GM12878 (cell line): ENCODE measurements around the gene TP53I11. TPM values are rescaled to one million over a fixed set of nuclear protein-coding genes. Genes with fewer than 3 reads are reported as not detected.

Experiments used
- ATAC-seq: fragments of 200-7000 bp; cut with Tn5 transposase; 3 replicates; pipeline ENCODE4 v1.9.1; 2020; ENCODE audit warnings: mild to moderate bottlenecking, moderate library complexity
- BruUV-seq: library from RNA; stranded (reverse); fragments of 400-500 nt; replicated peaks from 2 replicates; lab custom pipeline; 2021; lab: Mats Ljungman, UMichigan
- CTCF ChIA-PET: fragments of 300-600 bp; sonication (Branson Sonifier 250); formaldehyde crosslinking; extraction: SDS; loops from one replicate; lab custom pipeline; 2021; ENCODE audit warnings: inconsistent platforms; lab: Yijun Ruan, JAX
- POLR2A ChIA-PET: fragments of 350-600 bp; formaldehyde crosslinking; extraction: SDS; loops from one replicate; lab custom pipeline; 2021; ENCODE audit warnings: inconsistent platforms; lab: Charles Lee
- RAD21 ChIA-PET: fragments of 300-600 bp; sonication (Branson Sonifier 250); formaldehyde crosslinking; loops from one replicate; lab custom pipeline; 2023; ENCODE audit warnings: antibody characterized with exemption; ENCODE audit not compliant: unreplicated experiment; lab: Charles Lee
- SMC1A ChIA-PET: fragments of 300-600 bp; sonication (Branson Sonifier 250); formaldehyde crosslinking; loops from one replicate; lab custom pipeline; 2023; ENCODE audit not compliant: unreplicated experiment, uncharacterized antibody; lab: Charles Lee
- DNase-seq: peaks from one replicate; pipeline ENCODE4 v3.0.0-alpha.2; 2011; ENCODE audit warnings: low read depth, low spot score
- FAIRE-seq: peaks from 3 replicates; lab custom pipeline; 2011; peaks lifted over from hg19 to GRCh38; lab: Jason Lieb, UNC
- H2AFZ ChIP-seq: 2 replicates; pipeline ENCODE4 v1.6.0; 2011; ENCODE audit warnings: low read depth, low read length, control low read depth; ENCODE audit not compliant: control insufficient read depth
- H3K27ac ChIP-seq: 2 replicates; pipeline ENCODE4 v1.5.1; 2011; ENCODE audit warnings: control low read depth; ENCODE audit not compliant: control insufficient read depth, insufficient read depth
- H3K27me3 ChIP-seq, 2 experiments: replicated peaks in 1 of 2; 2 replicates each; pipeline versions ENCODE4 v1.6.0 to v1.6.1; 2011; ENCODE audit warnings: low read length in 1 of 2; ENCODE audit not compliant: control insufficient read depth in 2 of 2, insufficient read depth in 2 of 2
- H3K36me3 ChIP-seq, 2 experiments: 2 replicates each; pipeline ENCODE4 v1.5.1; 2011; ENCODE audit warnings: low read length in 1 of 2; ENCODE audit not compliant: control insufficient read depth in 2 of 2, insufficient read depth in 2 of 2
- H3K4me1 ChIP-seq: 2 replicates; pipeline ENCODE4 v1.6.1; 2011; ENCODE audit warnings: mild to moderate bottlenecking, low read length, moderate library complexity, mixed read lengths; ENCODE audit not compliant: control insufficient read depth, insufficient read depth
- H3K4me2 ChIP-seq: 2 replicates; pipeline ENCODE4 v1.6.0; 2011; ENCODE audit warnings: control low read depth; ENCODE audit not compliant: control insufficient read depth, insufficient read depth
- H3K4me3 ChIP-seq: fragments of 200-600 bp; sonication (generic); 2 replicates; pipeline ENCODE4 v1.5.1; 2016
- H3K79me2 ChIP-seq: 2 replicates; pipeline ENCODE4 v1.6.0; 2011; ENCODE audit warnings: low read length; ENCODE audit not compliant: control insufficient read depth, insufficient read depth
- H3K9ac ChIP-seq: 2 replicates; pipeline ENCODE4 v1.8.0; 2011; ENCODE audit warnings: low read length, control low read depth, mixed read lengths; ENCODE audit not compliant: control insufficient read depth, insufficient read depth
- H3K9me3 ChIP-seq: replicated peaks from 3 replicates; pipeline ENCODE4 v1.5.1; 2011; ENCODE audit warnings: mild to moderate bottlenecking, low read length; ENCODE audit not compliant: control insufficient read depth, insufficient read depth
- H4K20me1 ChIP-seq: 2 replicates; pipeline ENCODE4 v1.6.0; 2011; ENCODE audit not compliant: control insufficient read depth, insufficient read depth
- BMI1 ChIP-seq: fragments of 450-650 bp; IDR thresholded peaks from 2 replicates; pipeline ENCODE4 v1.6.1; 2016; ENCODE audit warnings: mild to moderate bottlenecking, moderate library complexity, borderline replicate concordance
- CHD4 ChIP-seq: fragments of 200-600 bp; sonication (generic); IDR thresholded peaks from 2 replicates; pipeline ENCODE4 v1.6.1; 2016; ENCODE audit warnings: mild to moderate bottlenecking
- HDAC2 ChIP-seq: fragments of 200-600 bp; sonication (generic); IDR thresholded peaks from 2 replicates; pipeline ENCODE4 v1.6.1; 2017
- IRF4 ChIP-seq: IDR thresholded peaks from 2 replicates; pipeline ENCODE4 v1.6.1; 2011; ENCODE audit warnings: low read depth, low read length
- JUND ChIP-seq: IDR thresholded peaks from 2 replicates; pipeline ENCODE4 v1.6.1; 2012; ENCODE audit warnings: low read depth, mild to moderate bottlenecking, low read length, improper control_type of control experiment, moderate library complexity
- KDM1A ChIP-seq: fragments of 200-600 bp; sonication (generic); IDR thresholded peaks from 2 replicates; pipeline ENCODE4 v1.6.1; 2016; ENCODE audit warnings: borderline replicate concordance
- MTA2 ChIP-seq: fragments of 450-650 bp; IDR thresholded peaks from 2 replicates; pipeline ENCODE4 v1.6.1; 2016; ENCODE audit warnings: low read depth, mild to moderate bottlenecking, moderate library complexity
- MXI1 ChIP-seq: fragments of 150-350 bp; IDR thresholded peaks from 2 replicates; pipeline ENCODE4 v1.6.1; 2011; ENCODE audit warnings: low read depth, mild to moderate bottlenecking, inconsistent platforms, low read length, improper control_type of control experiment
- NFYA ChIP-seq: IDR thresholded peaks from 2 replicates; pipeline ENCODE4 v1.6.1; 2011; ENCODE audit warnings: low read depth, mild to moderate bottlenecking, low read length, improper control_type of control experiment, borderline replicate concordance
- NR2F1 ChIP-seq: fragments of 450-650 bp; conservative IDR thresholded peaks from 2 replicates; pipeline ENCODE4 v1.6.1; 2017; ENCODE audit warnings: mild to moderate bottlenecking
- RBBP5 ChIP-seq: fragments of 200-600 bp; sonication (generic); conservative IDR thresholded peaks from 2 replicates; pipeline ENCODE4 v1.6.1; 2016
- RUNX3 ChIP-seq: IDR thresholded peaks from 2 replicates; pipeline ENCODE4 v1.6.1; 2012; ENCODE audit warnings: low read length, inconsistent platforms
- ZNF217 ChIP-seq: fragments of 450-650 bp; IDR thresholded peaks from 2 replicates; pipeline ENCODE4 v1.6.1; 2017; ENCODE audit warnings: antibody characterized with exemption, mild to moderate bottlenecking
- ZNF24 ChIP-seq: fragments of 450-650 bp; IDR thresholded peaks from 2 replicates; pipeline ENCODE4 v1.6.1; 2017; ENCODE audit warnings: antibody characterized with exemption, mild to moderate bottlenecking
- WGBS: methylation state at CpG from one replicate; pipeline ENCODE4 v1.1.6; 2016; ENCODE audit warnings: low lambda C conversion rate; ENCODE audit not compliant: insufficient replicate concordance, insufficient coverage; ENCODE audit errors: missing lambda C conversion rate; 5-methylcytosine and 5-hydroxymethylcytosine counted together
- in situ Hi-C: fragments of 300-500 bp; cut with MboI; formaldehyde crosslinking; loops from 9 replicates; pipeline ENCODE4 v1.14.3; 2018; ENCODE audit warnings: mixed read lengths
- intact Hi-C: fragments of 100-400 bp; cut with micrococcal nuclease; formaldehyde crosslinking; loops from one replicate; pipeline ENCODE4 v1.14.2; 2022; ENCODE audit not compliant: unreplicated experiment
- polyA plus RNA-seq, 11 experiments: library from polyadenylated mRNA; depleted of rRNA in 4 of 11; unstranded in 6 of 11; stranded (reverse) in 5 of 11; fragments of >200 nt; fragmentation: Nextera tagmentation in 4 of 11; fragmentation: Illumina TruSeq in 1 of 11; extraction: Ambion mirVana in 4 of 11; extraction: Trizol in 1 of 11; gene quantifications; 1 replicate in 1 of 11; 2 replicates in 10 of 11; pipeline versions ENCODE4 v1.2.1 to v1.2.3, GENCODE V29; 2011 to 2016; ENCODE audit warnings: inconsistent platforms in 2 of 11, missing spikeins in 2 of 11, low read depth in 1 of 11
- total RNA-seq, 4 experiments: library from RNA; depleted of rRNA in 3 of 4; stranded (reverse); fragments of >200 nt in 3 of 4; fragmentation: Illumina TruSeq in 1 of 4; extraction: Trizol in 1 of 4; gene quantifications; 2 replicates each; pipeline versions ENCODE4 v1.2.1 to v1.2.3, GENCODE V29; 2013 to 2021
- TF ChIP-seq, protein P1 (sequence below): fragments of 450-650 bp; conservative IDR thresholded peaks from 2 replicates; pipeline ENCODE4 v1.6.1; 2017; ENCODE audit warnings: mild to moderate bottlenecking, moderate library complexity
- TF ChIP-seq, protein P2 (sequence below): IDR thresholded peaks from 2 replicates; pipeline ENCODE4 v1.6.1; 2011; ENCODE audit warnings: mild to moderate bottlenecking, low read depth, low read length, moderate library complexity; ENCODE audit not compliant: insufficient replicate concordance
- TF ChIP-seq, protein P3 (sequence below): fragments of 450-650 bp; IDR thresholded peaks from 2 replicates; pipeline ENCODE4 v1.6.1; 2017; ENCODE audit warnings: mild to moderate bottlenecking, moderate library complexity
- TF ChIP-seq, protein P4 (sequence below): IDR thresholded peaks from 2 replicates; pipeline ENCODE4 v1.6.1; 2012; ENCODE audit warnings: low read depth, low read length, improper control_type of control experiment

TP53I11 gene
- total and polyA plus RNA-seq, 10 of the 15 experiments (the other 5 are each of a cell fraction or from before 2014, with no cell fraction given), result 0.03 to 0.28 (median 0.17) TPM; not detected in 3

DNA sequence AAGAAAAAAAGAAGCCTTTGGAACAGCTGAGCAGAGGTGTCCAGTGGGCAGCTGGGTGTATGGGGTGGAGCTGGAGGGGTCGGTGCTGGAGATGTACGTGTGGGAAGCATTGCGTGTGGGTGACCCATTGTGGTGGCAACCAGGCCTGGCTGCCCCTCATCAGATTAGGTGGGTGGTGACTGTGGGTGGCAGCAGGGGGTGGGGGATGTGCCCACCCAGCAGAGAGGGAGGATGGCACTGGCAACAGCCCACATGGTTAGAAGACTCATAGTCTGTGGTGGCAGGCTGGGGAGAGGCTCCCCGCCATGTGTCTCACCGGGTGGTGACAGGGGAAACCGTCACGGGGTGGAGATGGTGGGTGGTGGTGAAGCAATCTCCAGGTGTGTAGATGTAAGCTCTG, 27.6 kb downstream of the TP53I11 start (continued):
- TF ChIP-seq, protein P1, sequence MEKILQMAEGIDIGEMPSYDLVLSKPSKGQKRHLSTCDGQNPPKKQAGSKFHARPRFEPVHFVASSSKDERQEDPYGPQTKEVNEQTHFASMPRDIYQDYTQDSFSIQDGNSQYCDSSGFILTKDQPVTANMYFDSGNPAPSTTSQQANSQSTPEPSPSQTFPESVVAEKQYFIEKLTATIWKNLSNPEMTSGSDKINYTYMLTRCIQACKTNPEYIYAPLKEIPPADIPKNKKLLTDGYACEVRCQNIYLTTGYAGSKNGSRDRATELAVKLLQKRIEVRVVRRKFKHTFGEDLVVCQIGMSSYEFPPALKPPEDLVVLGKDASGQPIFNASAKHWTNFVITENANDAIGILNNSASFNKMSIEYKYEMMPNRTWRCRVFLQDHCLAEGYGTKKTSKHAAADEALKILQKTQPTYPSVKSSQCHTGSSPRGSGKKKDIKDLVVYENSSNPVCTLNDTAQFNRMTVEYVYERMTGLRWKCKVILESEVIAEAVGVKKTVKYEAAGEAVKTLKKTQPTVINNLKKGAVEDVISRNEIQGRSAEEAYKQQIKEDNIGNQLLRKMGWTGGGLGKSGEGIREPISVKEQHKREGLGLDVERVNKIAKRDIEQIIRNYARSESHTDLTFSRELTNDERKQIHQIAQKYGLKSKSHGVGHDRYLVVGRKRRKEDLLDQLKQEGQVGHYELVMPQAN, result no peak
- TF ChIP-seq RUNX3 (no peak), ZNF217 (no peak), NFYA (no peak)
- TF ChIP-seq, protein P2, sequence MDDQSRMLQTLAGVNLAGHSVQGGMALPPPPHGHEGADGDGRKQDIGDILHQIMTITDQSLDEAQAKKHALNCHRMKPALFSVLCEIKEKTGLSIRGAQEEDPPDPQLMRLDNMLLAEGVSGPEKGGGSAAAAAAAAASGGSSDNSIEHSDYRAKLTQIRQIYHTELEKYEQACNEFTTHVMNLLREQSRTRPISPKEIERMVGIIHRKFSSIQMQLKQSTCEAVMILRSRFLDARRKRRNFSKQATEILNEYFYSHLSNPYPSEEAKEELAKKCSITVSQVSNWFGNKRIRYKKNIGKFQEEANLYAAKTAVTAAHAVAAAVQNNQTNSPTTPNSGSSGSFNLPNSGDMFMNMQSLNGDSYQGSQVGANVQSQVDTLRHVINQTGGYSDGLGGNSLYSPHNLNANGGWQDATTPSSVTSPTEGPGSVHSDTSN, result no peak

DNA sequence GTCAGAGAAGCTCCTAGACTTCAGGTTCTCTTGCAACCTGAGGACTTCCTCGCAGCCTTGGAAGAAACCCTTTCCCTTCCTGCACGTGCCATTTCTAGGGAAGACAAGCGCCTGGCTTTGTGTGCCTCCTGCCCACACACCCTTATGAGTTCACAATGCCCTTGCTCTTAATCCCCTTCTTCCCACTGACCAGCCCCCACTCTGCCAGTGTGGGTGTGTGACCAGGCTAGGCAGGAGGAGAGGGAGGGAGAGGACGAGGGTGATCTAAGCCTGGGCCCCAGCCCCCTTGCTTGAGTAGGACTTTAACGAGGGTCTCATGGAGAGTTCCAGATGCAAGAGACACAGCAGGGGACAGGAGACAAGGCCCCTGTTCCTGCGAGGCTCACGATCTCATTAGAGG, 30.2 kb downstream of the TP53I11 start:
- Histone ChIP-seq H3K27me3 (no peaks in the 10 kb centered on the region; a peak in 1 of 4 replicates), H3K9ac (no peak overlapping the region), H3K79me2 (no peaks in the 10 kb centered on the region), H3K36me3 (no peaks in the 10 kb centered on the region), H3K27ac (no peak overlapping the region), H3K9me3 (no peaks in the 10 kb centered on the region), H3K4me3 (no peak overlapping the region), H3K4me1 (peaks cover 7% of the 10 kb centered on the region), H4K20me1 (no peaks in the 10 kb centered on the region), H2AFZ (no peak overlapping the region), H3K4me2 (no peak overlapping the region)
- BruUV-seq, result no TSS peak
- FAIRE-seq, result no peak
- SMC1A ChIA-PET, result no interaction called here
- intact Hi-C loops (no loop called here), in situ Hi-C loops (no loop called here)
- no peak for ATAC-seq
- no peak for DNase-seq
- CTCF ChIA-PET, result interaction anchor here (1.0 kb wide), 1 partner anchor 185 kb away, joined by 4 read pairs; no protein-coding TSS in a partner anchor
- POLR2A ChIA-PET, result no interaction called here
- WGBS, result 19% methylated on average over 7 of the region's 7 CpGs
- RAD21 ChIA-PET, result no interaction called here
- TF ChIP-seq, protein P3, sequence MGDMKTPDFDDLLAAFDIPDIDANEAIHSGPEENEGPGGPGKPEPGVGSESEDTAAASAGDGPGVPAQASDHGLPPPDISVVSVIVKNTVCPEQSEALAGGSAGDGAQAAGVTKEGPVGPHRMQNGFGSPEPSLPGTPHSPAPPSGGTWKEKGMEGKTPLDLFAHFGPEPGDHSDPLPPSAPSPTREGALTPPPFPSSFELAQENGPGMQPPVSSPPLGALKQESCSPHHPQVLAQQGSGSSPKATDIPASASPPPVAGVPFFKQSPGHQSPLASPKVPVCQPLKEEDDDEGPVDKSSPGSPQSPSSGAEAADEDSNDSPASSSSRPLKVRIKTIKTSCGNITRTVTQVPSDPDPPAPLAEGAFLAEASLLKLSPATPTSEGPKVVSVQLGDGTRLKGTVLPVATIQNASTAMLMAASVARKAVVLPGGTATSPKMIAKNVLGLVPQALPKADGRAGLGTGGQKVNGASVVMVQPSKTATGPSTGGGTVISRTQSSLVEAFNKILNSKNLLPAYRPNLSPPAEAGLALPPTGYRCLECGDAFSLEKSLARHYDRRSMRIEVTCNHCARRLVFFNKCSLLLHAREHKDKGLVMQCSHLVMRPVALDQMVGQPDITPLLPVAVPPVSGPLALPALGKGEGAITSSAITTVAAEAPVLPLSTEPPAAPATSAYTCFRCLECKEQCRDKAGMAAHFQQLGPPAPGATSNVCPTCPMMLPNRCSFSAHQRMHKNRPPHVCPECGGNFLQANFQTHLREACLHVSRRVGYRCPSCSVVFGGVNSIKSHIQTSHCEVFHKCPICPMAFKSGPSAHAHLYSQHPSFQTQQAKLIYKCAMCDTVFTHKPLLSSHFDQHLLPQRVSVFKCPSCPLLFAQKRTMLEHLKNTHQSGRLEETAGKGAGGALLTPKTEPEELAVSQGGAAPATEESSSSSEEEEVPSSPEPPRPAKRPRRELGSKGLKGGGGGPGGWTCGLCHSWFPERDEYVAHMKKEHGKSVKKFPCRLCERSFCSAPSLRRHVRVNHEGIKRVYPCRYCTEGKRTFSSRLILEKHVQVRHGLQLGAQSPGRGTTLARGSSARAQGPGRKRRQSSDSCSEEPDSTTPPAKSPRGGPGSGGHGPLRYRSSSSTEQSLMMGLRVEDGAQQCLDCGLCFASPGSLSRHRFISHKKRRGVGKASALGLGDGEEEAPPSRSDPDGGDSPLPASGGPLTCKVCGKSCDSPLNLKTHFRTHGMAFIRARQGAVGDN, result no peak
- TF ChIP-seq KDM1A (no peak), MXI1 (no peak), CHD4 (no peak), IRF4 (no peak), HDAC2 (no peak), ZNF24 (no peak), MTA2 (no peak), BMI1 (no peak), NR2F1 (no peak), JUND (no peak), RBBP5 (no peak)
- TF ChIP-seq, protein P4, sequence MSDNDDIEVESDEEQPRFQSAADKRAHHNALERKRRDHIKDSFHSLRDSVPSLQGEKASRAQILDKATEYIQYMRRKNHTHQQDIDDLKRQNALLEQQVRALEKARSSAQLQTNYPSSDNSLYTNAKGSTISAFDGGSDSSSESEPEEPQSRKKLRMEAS, result no peak
